Progenitor cell of endocrine pancreas (in vitro differentiated cells): ENCODE data around the gene CDON. TPM values are rescaled to one million over a fixed set of nuclear protein-coding genes. Genes with fewer than 3 reads are reported as not detected.

Experiments used
- DNase-seq: peaks from one replicate; pipeline ENCODE4 v3.0.0; 2021; ENCODE audit warnings: low spot score; ENCODE audit not compliant: unreplicated experiment
- H3K27ac Mint-ChIP-seq: 2 replicates; pipeline ENCODE4 v1.8.0; 2021; ENCODE audit warnings: mild to moderate bottlenecking, moderate library complexity, mixed read lengths
- H3K27me3 Mint-ChIP-seq: 2 replicates; pipeline ENCODE4 v1.8.0; 2021; ENCODE audit warnings: mixed read lengths
- H3K36me3 Mint-ChIP-seq: 2 replicates; pipeline ENCODE4 v1.8.0; 2022; ENCODE audit warnings: mixed read lengths; ENCODE audit not compliant: insufficient read depth
- H3K4me1 Mint-ChIP-seq: 2 replicates; pipeline ENCODE4 v1.8.0; 2021; ENCODE audit warnings: low read depth, mixed read lengths
- H3K4me3 Mint-ChIP-seq: 2 replicates; pipeline ENCODE4 v1.8.0; 2021; ENCODE audit warnings: low read depth, mild to moderate bottlenecking, moderate library complexity, mixed read lengths
- H3K9me3 Mint-ChIP-seq: 2 replicates; pipeline ENCODE4 v1.8.0; 2021; ENCODE audit warnings: low read depth, mixed read lengths
- total RNA-seq: library from RNA; stranded (reverse); gene quantifications from 2 replicates; pipeline ENCODE4 v1.2.1, GENCODE V29; 2021
- TF ChIP-seq, protein P1 (sequence below): fragments of 200-600 bp; sonication (generic); IDR thresholded peaks from one replicate; pipeline ENCODE4 v1.5.0; 2021; ENCODE audit warnings: antibody characterized with exemption, mild to moderate bottlenecking; ENCODE audit not compliant: unreplicated experiment

CDON gene
- total RNA-seq, 1 donor from 2014 or later: 26.4 TPM

DNA sequence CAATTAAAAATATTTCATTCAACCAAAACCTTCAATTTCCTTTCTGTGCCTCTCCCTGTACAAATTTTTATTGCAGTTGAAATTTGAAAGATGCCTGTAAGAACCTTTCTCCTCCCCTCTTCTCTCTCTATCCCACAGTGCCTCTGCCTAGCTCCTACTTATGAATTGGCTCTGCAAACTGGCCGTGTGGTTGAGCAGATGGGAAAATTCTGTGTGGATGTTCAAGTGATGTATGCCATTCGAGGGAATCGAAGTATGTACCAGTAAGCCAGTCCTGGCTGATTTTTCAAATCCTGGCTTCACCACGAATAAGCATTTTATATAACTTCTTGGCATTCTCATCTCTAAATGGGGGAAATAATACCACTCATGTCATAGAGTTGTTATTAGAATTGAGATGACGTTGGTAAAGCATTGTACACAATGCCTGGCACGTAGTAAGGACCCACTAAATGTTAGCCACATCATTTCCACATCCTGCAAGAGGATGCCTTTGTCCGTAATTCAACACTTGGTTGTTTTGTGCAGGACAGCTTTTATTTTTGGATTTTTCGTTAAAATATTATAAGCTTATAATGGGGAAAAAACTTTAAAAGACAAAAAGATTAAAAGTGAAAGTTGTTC lies 152.3 kb downstream of the CDON start:
- H3K27ac Mint-ChIP-seq: no peak overlapping the region
- H3K9me3 Mint-ChIP-seq: no peaks in the 10 kb centered on the region
- peaks cover 15% of the 10 kb centered on the region for H3K27me3 Mint-ChIP-seq
- no peak for DNase-seq
- TF ChIP-seq, protein P1, sequence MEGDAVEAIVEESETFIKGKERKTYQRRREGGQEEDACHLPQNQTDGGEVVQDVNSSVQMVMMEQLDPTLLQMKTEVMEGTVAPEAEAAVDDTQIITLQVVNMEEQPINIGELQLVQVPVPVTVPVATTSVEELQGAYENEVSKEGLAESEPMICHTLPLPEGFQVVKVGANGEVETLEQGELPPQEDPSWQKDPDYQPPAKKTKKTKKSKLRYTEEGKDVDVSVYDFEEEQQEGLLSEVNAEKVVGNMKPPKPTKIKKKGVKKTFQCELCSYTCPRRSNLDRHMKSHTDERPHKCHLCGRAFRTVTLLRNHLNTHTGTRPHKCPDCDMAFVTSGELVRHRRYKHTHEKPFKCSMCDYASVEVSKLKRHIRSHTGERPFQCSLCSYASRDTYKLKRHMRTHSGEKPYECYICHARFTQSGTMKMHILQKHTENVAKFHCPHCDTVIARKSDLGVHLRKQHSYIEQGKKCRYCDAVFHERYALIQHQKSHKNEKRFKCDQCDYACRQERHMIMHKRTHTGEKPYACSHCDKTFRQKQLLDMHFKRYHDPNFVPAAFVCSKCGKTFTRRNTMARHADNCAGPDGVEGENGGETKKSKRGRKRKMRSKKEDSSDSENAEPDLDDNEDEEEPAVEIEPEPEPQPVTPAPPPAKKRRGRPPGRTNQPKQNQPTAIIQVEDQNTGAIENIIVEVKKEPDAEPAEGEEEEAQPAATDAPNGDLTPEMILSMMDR: no peak
- no peak overlapping the region for H3K4me3 Mint-ChIP-seq
- H3K36me3 Mint-ChIP-seq: no peaks in the 10 kb centered on the region
- H3K4me1 Mint-ChIP-seq: no peaks in the 10 kb centered on the region

Other genes starting within 250 kb of the CDON start
- gene PATE4, start 229.6 kb downstream of the CDON start, total RNA-seq: not detected in 2 replicates
- 7.7 and 7.9 TPM in 2 replicates for gene HYLS1, start 175.2 kb downstream of the CDON start, total RNA-seq
- gene PUS3, start 159.7 kb downstream of the CDON start, total RNA-seq: 12.4 and 12.7 TPM in 2 replicates
- 3.0 and 3.8 TPM in 2 replicates for gene DDX25, start 158.4 kb downstream of the CDON start, total RNA-seq
- not detected in 2 replicates for gene VSIG10L2, start 116.8 kb downstream of the CDON start, total RNA-seq
- 41.0 and 44.1 TPM in 2 replicates for gene RPUSD4, start 148.8 kb upstream of the CDON start, total RNA-seq
- gene FAM118B, start 148.9 kb upstream of the CDON start, total RNA-seq: 32.4 and 35.2 TPM in 2 replicates
- gene SRPRA, start 206.0 kb upstream of the CDON start, total RNA-seq: 79.2 and 80.9 TPM in 2 replicates
- gene FOXRED1, start 206.3 kb upstream of the CDON start, total RNA-seq: 63.8 and 64.7 TPM in 2 replicates
- 12.8 and 14.3 TPM in 2 replicates for gene TIRAP, start 220.2 kb upstream of the CDON start, total RNA-seq
- 14.1 and 17.9 TPM in 2 replicates for gene DCPS, start 241.2 kb upstream of the CDON start, total RNA-seq